H9 (cell line): ENCODE results near the gene XKRX. TPM values are rescaled to one million over a fixed set of nuclear protein-coding genes. Genes with fewer than 3 reads are reported as not detected.

Experiments used
- DNase-seq: peaks from one replicate; pipeline ENCODE4 v3.0.0-alpha.2; 2017
- H2AFZ ChIP-seq: one replicate; pipeline ENCODE4 v1.6.1; 2013; ENCODE audit warnings: mild to moderate bottlenecking, low read length, control low read depth, moderate library complexity
- H2AK5ac ChIP-seq: 2 replicates; pipeline ENCODE4 v1.6.1; 2013; ENCODE audit warnings: low read length, control low read depth, mixed read lengths; ENCODE audit not compliant: insufficient read length
- H2BK120ac ChIP-seq: one replicate; pipeline ENCODE4 v1.6.1; 2013; ENCODE audit warnings: low read depth, mild to moderate bottlenecking, low read length, control low read depth, inconsistent platforms; ENCODE audit not compliant: poor library complexity, severe bottlenecking
- H2BK12ac ChIP-seq: 2 replicates; pipeline ENCODE4 v1.6.1; 2013; ENCODE audit warnings: low read length, control low read depth, mixed read lengths, low read depth; ENCODE audit not compliant: insufficient read length
- H2BK15ac ChIP-seq: 2 replicates; pipeline ENCODE4 v1.6.1; 2013; ENCODE audit warnings: low read depth, low read length, control low read depth
- H2BK20ac ChIP-seq: one replicate; pipeline ENCODE4 v1.6.1; 2013; ENCODE audit warnings: low read depth, mild to moderate bottlenecking, low read length, control low read depth, inconsistent platforms; ENCODE audit not compliant: poor library complexity, severe bottlenecking
- H2BK5ac ChIP-seq: 2 replicates; pipeline ENCODE4 v1.6.1; 2013; ENCODE audit warnings: low read length, control low read depth, mixed read lengths; ENCODE audit not compliant: insufficient read length
- H3K14ac ChIP-seq: 2 replicates; pipeline ENCODE4 v1.6.1; 2013; ENCODE audit warnings: low read length, control low read depth; ENCODE audit not compliant: insufficient read depth
- H3K18ac ChIP-seq: 2 replicates; pipeline ENCODE4 v1.6.1; 2013; ENCODE audit warnings: low read depth, mild to moderate bottlenecking, mixed read lengths, low read length, control low read depth; ENCODE audit not compliant: insufficient read length
- H3K23ac ChIP-seq: 2 replicates; pipeline ENCODE4 v1.6.1; 2013; ENCODE audit warnings: low read length, control low read depth, mixed read lengths, low read depth; ENCODE audit not compliant: insufficient read length
- H3K23me2 ChIP-seq: 2 replicates; pipeline ENCODE4 v1.6.1; 2013; ENCODE audit warnings: low read depth, mild to moderate bottlenecking, mixed read lengths, low read length, control low read depth; ENCODE audit not compliant: insufficient read length, poor library complexity, severe bottlenecking
- H3K27ac ChIP-seq: 2 replicates; pipeline ENCODE4 v1.5.1; 2013; ENCODE audit warnings: low read length, control low read depth, mixed read lengths, low read depth; ENCODE audit not compliant: insufficient read length
- H3K27me3 ChIP-seq: 2 replicates; pipeline ENCODE4 v1.6.1; 2013; ENCODE audit warnings: low read length, control low read depth, inconsistent platforms; ENCODE audit not compliant: insufficient read depth
- H3K4ac ChIP-seq: 2 replicates; pipeline ENCODE4 v1.6.1; 2013; ENCODE audit warnings: low read depth, mild to moderate bottlenecking, control low read depth, inconsistent platforms, low read length, moderate library complexity
- H3K4me1 ChIP-seq: 2 replicates; pipeline ENCODE4 v1.6.1; 2013; ENCODE audit warnings: low read length, control low read depth, inconsistent platforms; ENCODE audit not compliant: insufficient read depth
- H3K4me2 ChIP-seq: 2 replicates; pipeline ENCODE4 v1.6.1; 2013; ENCODE audit warnings: low read length, control low read depth, mixed read lengths; ENCODE audit not compliant: insufficient read length, insufficient read depth
- H3K56ac ChIP-seq: 2 replicates; pipeline ENCODE4 v1.6.1; 2013; ENCODE audit warnings: low read depth, mild to moderate bottlenecking, mixed read lengths, low read length, control low read depth; ENCODE audit not compliant: insufficient read length
- H3K79me1 ChIP-seq: 2 replicates; pipeline ENCODE4 v1.6.1; 2013; ENCODE audit warnings: low read depth, mild to moderate bottlenecking, moderate library complexity, low read length, control low read depth, inconsistent platforms; ENCODE audit not compliant: insufficient read depth, poor library complexity, severe bottlenecking
- H3K79me2 ChIP-seq: 2 replicates; pipeline ENCODE4 v1.6.1; 2013; ENCODE audit warnings: low read length, control low read depth, inconsistent platforms; ENCODE audit not compliant: insufficient read depth
- H3K9ac ChIP-seq: 2 replicates; pipeline ENCODE4 v1.6.1; 2013; ENCODE audit warnings: low read length, control low read depth, mixed read lengths; ENCODE audit not compliant: insufficient read length; ENCODE audit errors: extremely low read depth
- H3K9me3 ChIP-seq: one replicate; pipeline ENCODE4 v1.6.1; 2013; ENCODE audit warnings: low read depth, low read length, inconsistent platforms; ENCODE audit not compliant: control insufficient read depth
- H3T11ph ChIP-seq: one replicate; pipeline ENCODE4 v1.6.1; 2013; ENCODE audit warnings: mild to moderate bottlenecking, low read length, control low read depth, inconsistent platforms
- H4K20me1 ChIP-seq: one replicate; pipeline ENCODE4 v1.6.1; 2013; ENCODE audit not compliant: control insufficient read depth, insufficient read length, insufficient read depth
- H4K5ac ChIP-seq: 2 replicates; pipeline ENCODE4 v1.6.1; 2013; ENCODE audit warnings: low read depth, mild to moderate bottlenecking, mixed read lengths, low read length, control low read depth; ENCODE audit not compliant: insufficient read length
- H4K8ac ChIP-seq: replicated peaks from 2 replicates; pipeline ENCODE4 v1.6.1; 2013; ENCODE audit warnings: low read length, control low read depth, mixed read lengths, low read depth; ENCODE audit not compliant: insufficient read length
- H4K91ac ChIP-seq: 2 replicates; pipeline ENCODE4 v1.6.1; 2013; ENCODE audit warnings: low read depth, mild to moderate bottlenecking, moderate library complexity, mixed read lengths, low read length, control low read depth; ENCODE audit not compliant: insufficient read length
- H3K27ac Mint-ChIP-seq, 3 experiments: 2 replicates in 2 of 3; 3 replicates in 1 of 3; pipeline ENCODE4 v1.8.0; 2020 to 2021; ENCODE audit warnings: mixed read lengths in 3 of 3, mild to moderate bottlenecking in 1 of 3, moderate library complexity in 1 of 3
- H3K27me3 Mint-ChIP-seq: 2 replicates; pipeline ENCODE4 v1.8.0; 2021; ENCODE audit warnings: low read depth, mild to moderate bottlenecking, moderate library complexity, mixed read lengths
- H3K36me3 Mint-ChIP-seq, 3 experiments: 2 replicates in 2 of 3; 3 replicates in 1 of 3; pipeline ENCODE4 v1.8.0; 2020 to 2021; ENCODE audit warnings: low read depth in 3 of 3, mixed read lengths in 3 of 3; ENCODE audit not compliant: insufficient read depth in 1 of 3
- H3K4me1 Mint-ChIP-seq, 2 experiments: 2 replicates each; pipeline ENCODE4 v1.8.0; 2020; ENCODE audit warnings: mixed read lengths in 2 of 2
- H3K4me3 Mint-ChIP-seq, 2 experiments: 2 replicates in 1 of 2; 3 replicates in 1 of 2; pipeline ENCODE4 v1.8.0; 2020 to 2021; ENCODE audit warnings: mild to moderate bottlenecking in 2 of 2, mixed read lengths in 2 of 2, moderate library complexity in 1 of 2
- H3K9me3 Mint-ChIP-seq, 2 experiments: 2 replicates in 1 of 2; 3 replicates in 1 of 2; pipeline ENCODE4 v1.8.0; 2020; ENCODE audit warnings: mild to moderate bottlenecking in 2 of 2, mixed read lengths in 2 of 2, moderate library complexity in 1 of 2
- WGBS: extraction: QIAGEN DNeasy Blood & Tissue Kit; methylation state at CpG from one replicate; pipeline ENCODE4 v1.1.7; 2013; ENCODE audit warnings: missing lambda C conversion rate, low lambda C conversion rate, mixed read lengths; ENCODE audit not compliant: insufficient read length; ENCODE audit errors: extremely low coverage; 5-methylcytosine and 5-hydroxymethylcytosine counted together
- total RNA-seq: library from RNA; stranded (reverse); gene quantifications from 2 replicates; pipeline ENCODE4 v1.2.1, GENCODE V29; 2021
- TF ChIP-seq, protein P1 (sequence below): fragments of 200-600 bp; sonication (generic); conservative IDR thresholded peaks from 3 replicates; pipeline ENCODE4 v1.8.0; 2021; ENCODE audit warnings: antibody characterized with exemption, mild to moderate bottlenecking

Gene XKRX
- total RNA-seq, 1 experiment from 2014 or later, result 0.44 TPM

DNA sequence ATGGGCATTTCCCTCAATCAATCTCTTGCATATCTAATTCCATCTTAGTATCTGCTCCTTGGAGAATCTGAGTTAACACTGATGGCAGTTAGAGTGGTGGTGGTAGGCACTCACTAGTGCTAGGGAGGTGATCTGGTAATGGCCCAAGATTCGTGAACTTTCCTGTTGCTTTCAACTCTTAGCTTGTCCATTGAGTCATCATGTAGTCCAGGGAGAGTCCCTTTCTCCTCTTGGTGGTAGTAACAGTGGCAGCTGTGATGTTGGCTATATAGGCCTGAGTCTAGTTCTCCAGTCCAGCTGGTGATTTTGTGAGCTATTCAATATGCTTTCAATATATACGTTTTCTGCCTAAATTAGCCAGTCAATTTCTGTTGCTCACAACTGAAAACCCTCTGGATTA is 7.0 kb upstream of the XKRX start:
- H3K4me2 ChIP-seq, result no peak overlapping the region
- no peaks in the 10 kb centered on the region for H4K20me1 ChIP-seq
- no peak overlapping the region for H2BK120ac ChIP-seq
- H3K79me1 ChIP-seq, result no peaks in the 10 kb centered on the region
- H3K79me2 ChIP-seq, result no peaks in the 10 kb centered on the region
- H3K23me2 ChIP-seq, result no peaks in the 10 kb centered on the region
- H3K27ac ChIP-seq, result no peak overlapping the region
- Mint-ChIP-seq H3K4me3 (no peak overlapping the region), H3K27ac (no peak overlapping the region), H3K36me3 (peaks cover 4 to 6% (median 5%) of the 10 kb centered on the region in 3 experiments; a peak in 6 of 7 replicates), H3K27me3 (peaks cover 6% of the 10 kb centered on the region), H3K4me1 (no peaks in the 10 kb centered on the region), H3K9me3 (peaks cover 47 to 71% of the 10 kb centered on the region in 2 experiments)
- no peak overlapping the region for H3K4ac ChIP-seq
- no peak overlapping the region for H3K23ac ChIP-seq
- H2BK5ac ChIP-seq, result no peak overlapping the region
- no peak overlapping the region for H2BK15ac ChIP-seq
- H2AFZ ChIP-seq, result no peak overlapping the region
- H2BK20ac ChIP-seq, result no peak overlapping the region
- H3K4me1 ChIP-seq, result no peaks in the 10 kb centered on the region
- H3K14ac ChIP-seq, result no peak overlapping the region
- H3K9ac ChIP-seq, result no peak overlapping the region
- no CpG with 5 or more reads among the region's 2 CpGs for WGBS
- no peak overlapping the region for H3K18ac ChIP-seq
- no peaks in the 10 kb centered on the region for H3K27me3 ChIP-seq
- DNase-seq, result no peak
- H4K8ac ChIP-seq, result no peak overlapping the region
- no peak overlapping the region for H2AK5ac ChIP-seq
- H4K91ac ChIP-seq, result no peak overlapping the region
- H3T11ph ChIP-seq, result no peak overlapping the region
- H2BK12ac ChIP-seq, result no peak overlapping the region
- no peak overlapping the region for H4K5ac ChIP-seq
- H3K9me3 ChIP-seq, result peaks cover 24% of the 10 kb centered on the region
- TF ChIP-seq, protein P1, sequence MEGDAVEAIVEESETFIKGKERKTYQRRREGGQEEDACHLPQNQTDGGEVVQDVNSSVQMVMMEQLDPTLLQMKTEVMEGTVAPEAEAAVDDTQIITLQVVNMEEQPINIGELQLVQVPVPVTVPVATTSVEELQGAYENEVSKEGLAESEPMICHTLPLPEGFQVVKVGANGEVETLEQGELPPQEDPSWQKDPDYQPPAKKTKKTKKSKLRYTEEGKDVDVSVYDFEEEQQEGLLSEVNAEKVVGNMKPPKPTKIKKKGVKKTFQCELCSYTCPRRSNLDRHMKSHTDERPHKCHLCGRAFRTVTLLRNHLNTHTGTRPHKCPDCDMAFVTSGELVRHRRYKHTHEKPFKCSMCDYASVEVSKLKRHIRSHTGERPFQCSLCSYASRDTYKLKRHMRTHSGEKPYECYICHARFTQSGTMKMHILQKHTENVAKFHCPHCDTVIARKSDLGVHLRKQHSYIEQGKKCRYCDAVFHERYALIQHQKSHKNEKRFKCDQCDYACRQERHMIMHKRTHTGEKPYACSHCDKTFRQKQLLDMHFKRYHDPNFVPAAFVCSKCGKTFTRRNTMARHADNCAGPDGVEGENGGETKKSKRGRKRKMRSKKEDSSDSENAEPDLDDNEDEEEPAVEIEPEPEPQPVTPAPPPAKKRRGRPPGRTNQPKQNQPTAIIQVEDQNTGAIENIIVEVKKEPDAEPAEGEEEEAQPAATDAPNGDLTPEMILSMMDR, result no peak
- no peak overlapping the region for H3K56ac ChIP-seq
